H9 (cell line): ENCODE measurements around the gene PHLDA1. TPM values are rescaled to one million over a fixed set of nuclear protein-coding genes. Genes with fewer than 3 reads are reported as not detected.

Experiments
- DNase-seq: peaks from one replicate; pipeline ENCODE4 v3.0.0-alpha.2; 2017
- H2AFZ ChIP-seq: one replicate; pipeline ENCODE4 v1.6.1; 2013; ENCODE audit warnings: mild to moderate bottlenecking, low read length, control low read depth, moderate library complexity
- H2AK5ac ChIP-seq: 2 replicates; pipeline ENCODE4 v1.6.1; 2013; ENCODE audit warnings: low read length, control low read depth, mixed read lengths; ENCODE audit not compliant: insufficient read length
- H2BK120ac ChIP-seq: one replicate; pipeline ENCODE4 v1.6.1; 2013; ENCODE audit warnings: low read depth, mild to moderate bottlenecking, low read length, control low read depth, inconsistent platforms; ENCODE audit not compliant: poor library complexity, severe bottlenecking
- H2BK12ac ChIP-seq: 2 replicates; pipeline ENCODE4 v1.6.1; 2013; ENCODE audit warnings: low read length, control low read depth, mixed read lengths, low read depth; ENCODE audit not compliant: insufficient read length
- H2BK15ac ChIP-seq: 2 replicates; pipeline ENCODE4 v1.6.1; 2013; ENCODE audit warnings: low read depth, low read length, control low read depth
- H2BK20ac ChIP-seq: one replicate; pipeline ENCODE4 v1.6.1; 2013; ENCODE audit warnings: low read depth, mild to moderate bottlenecking, low read length, control low read depth, inconsistent platforms; ENCODE audit not compliant: poor library complexity, severe bottlenecking
- H2BK5ac ChIP-seq: 2 replicates; pipeline ENCODE4 v1.6.1; 2013; ENCODE audit warnings: low read length, control low read depth, mixed read lengths; ENCODE audit not compliant: insufficient read length
- H3K14ac ChIP-seq: 2 replicates; pipeline ENCODE4 v1.6.1; 2013; ENCODE audit warnings: low read length, control low read depth; ENCODE audit not compliant: insufficient read depth
- H3K18ac ChIP-seq: 2 replicates; pipeline ENCODE4 v1.6.1; 2013; ENCODE audit warnings: low read depth, mild to moderate bottlenecking, mixed read lengths, low read length, control low read depth; ENCODE audit not compliant: insufficient read length
- H3K23ac ChIP-seq: 2 replicates; pipeline ENCODE4 v1.6.1; 2013; ENCODE audit warnings: low read length, control low read depth, mixed read lengths, low read depth; ENCODE audit not compliant: insufficient read length
- H3K23me2 ChIP-seq: 2 replicates; pipeline ENCODE4 v1.6.1; 2013; ENCODE audit warnings: low read depth, mild to moderate bottlenecking, mixed read lengths, low read length, control low read depth; ENCODE audit not compliant: insufficient read length, poor library complexity, severe bottlenecking
- H3K27ac ChIP-seq: 2 replicates; pipeline ENCODE4 v1.5.1; 2013; ENCODE audit warnings: low read length, control low read depth, mixed read lengths, low read depth; ENCODE audit not compliant: insufficient read length
- H3K27me3 ChIP-seq: 2 replicates; pipeline ENCODE4 v1.6.1; 2013; ENCODE audit warnings: low read length, control low read depth, inconsistent platforms; ENCODE audit not compliant: insufficient read depth
- H3K4ac ChIP-seq: 2 replicates; pipeline ENCODE4 v1.6.1; 2013; ENCODE audit warnings: low read depth, mild to moderate bottlenecking, control low read depth, inconsistent platforms, low read length, moderate library complexity
- H3K4me1 ChIP-seq: 2 replicates; pipeline ENCODE4 v1.6.1; 2013; ENCODE audit warnings: low read length, control low read depth, inconsistent platforms; ENCODE audit not compliant: insufficient read depth
- H3K4me2 ChIP-seq: 2 replicates; pipeline ENCODE4 v1.6.1; 2013; ENCODE audit warnings: low read length, control low read depth, mixed read lengths; ENCODE audit not compliant: insufficient read length, insufficient read depth
- H3K56ac ChIP-seq: 2 replicates; pipeline ENCODE4 v1.6.1; 2013; ENCODE audit warnings: low read depth, mild to moderate bottlenecking, mixed read lengths, low read length, control low read depth; ENCODE audit not compliant: insufficient read length
- H3K79me1 ChIP-seq: 2 replicates; pipeline ENCODE4 v1.6.1; 2013; ENCODE audit warnings: low read depth, mild to moderate bottlenecking, moderate library complexity, low read length, control low read depth, inconsistent platforms; ENCODE audit not compliant: insufficient read depth, poor library complexity, severe bottlenecking
- H3K79me2 ChIP-seq: 2 replicates; pipeline ENCODE4 v1.6.1; 2013; ENCODE audit warnings: low read length, control low read depth, inconsistent platforms; ENCODE audit not compliant: insufficient read depth
- H3K9ac ChIP-seq: 2 replicates; pipeline ENCODE4 v1.6.1; 2013; ENCODE audit warnings: low read length, control low read depth, mixed read lengths; ENCODE audit not compliant: insufficient read length; ENCODE audit errors: extremely low read depth
- H3K9me3 ChIP-seq: one replicate; pipeline ENCODE4 v1.6.1; 2013; ENCODE audit warnings: low read depth, low read length, inconsistent platforms; ENCODE audit not compliant: control insufficient read depth
- H3T11ph ChIP-seq: one replicate; pipeline ENCODE4 v1.6.1; 2013; ENCODE audit warnings: mild to moderate bottlenecking, low read length, control low read depth, inconsistent platforms
- H4K20me1 ChIP-seq: one replicate; pipeline ENCODE4 v1.6.1; 2013; ENCODE audit not compliant: control insufficient read depth, insufficient read length, insufficient read depth
- H4K5ac ChIP-seq: 2 replicates; pipeline ENCODE4 v1.6.1; 2013; ENCODE audit warnings: low read depth, mild to moderate bottlenecking, mixed read lengths, low read length, control low read depth; ENCODE audit not compliant: insufficient read length
- H4K8ac ChIP-seq: replicated peaks from 2 replicates; pipeline ENCODE4 v1.6.1; 2013; ENCODE audit warnings: low read length, control low read depth, mixed read lengths, low read depth; ENCODE audit not compliant: insufficient read length
- H4K91ac ChIP-seq: 2 replicates; pipeline ENCODE4 v1.6.1; 2013; ENCODE audit warnings: low read depth, mild to moderate bottlenecking, moderate library complexity, mixed read lengths, low read length, control low read depth; ENCODE audit not compliant: insufficient read length
- H3K27ac Mint-ChIP-seq, 3 experiments: 2 replicates in 2 of 3; 3 replicates in 1 of 3; pipeline ENCODE4 v1.8.0; 2020 to 2021; ENCODE audit warnings: mixed read lengths in 3 of 3, mild to moderate bottlenecking in 1 of 3, moderate library complexity in 1 of 3
- H3K27me3 Mint-ChIP-seq: 2 replicates; pipeline ENCODE4 v1.8.0; 2021; ENCODE audit warnings: low read depth, mild to moderate bottlenecking, moderate library complexity, mixed read lengths
- H3K36me3 Mint-ChIP-seq, 3 experiments: 2 replicates in 2 of 3; 3 replicates in 1 of 3; pipeline ENCODE4 v1.8.0; 2020 to 2021; ENCODE audit warnings: low read depth in 3 of 3, mixed read lengths in 3 of 3; ENCODE audit not compliant: insufficient read depth in 1 of 3
- H3K4me1 Mint-ChIP-seq, 2 experiments: 2 replicates each; pipeline ENCODE4 v1.8.0; 2020; ENCODE audit warnings: mixed read lengths in 2 of 2
- H3K4me3 Mint-ChIP-seq, 2 experiments: 2 replicates in 1 of 2; 3 replicates in 1 of 2; pipeline ENCODE4 v1.8.0; 2020 to 2021; ENCODE audit warnings: mild to moderate bottlenecking in 2 of 2, mixed read lengths in 2 of 2, moderate library complexity in 1 of 2
- H3K9me3 Mint-ChIP-seq, 2 experiments: 2 replicates in 1 of 2; 3 replicates in 1 of 2; pipeline ENCODE4 v1.8.0; 2020; ENCODE audit warnings: mild to moderate bottlenecking in 2 of 2, mixed read lengths in 2 of 2, moderate library complexity in 1 of 2
- CTCF ChIP-seq: fragments of 200-600 bp; sonication (generic); conservative IDR thresholded peaks from 3 replicates; pipeline ENCODE4 v1.8.0; 2021; ENCODE audit warnings: antibody characterized with exemption, mild to moderate bottlenecking
- WGBS: extraction: QIAGEN DNeasy Blood & Tissue Kit; methylation state at CpG from one replicate; pipeline ENCODE4 v1.1.7; 2013; ENCODE audit warnings: missing lambda C conversion rate, low lambda C conversion rate, mixed read lengths; ENCODE audit not compliant: insufficient read length; ENCODE audit errors: extremely low coverage; 5-methylcytosine and 5-hydroxymethylcytosine counted together
- total RNA-seq: library from RNA; stranded (reverse); gene quantifications from 2 replicates; pipeline ENCODE4 v1.2.1, GENCODE V29; 2021

PHLDA1 gene
- total RNA-seq, 1 experiment from 2014 or later, result 106 TPM

GRCh38 chr12:75996861-75997447 lies 34.6 kb downstream of the PHLDA1 start:
- no peak overlapping the region for H2AFZ ChIP-seq
- no peak overlapping the region for H3K18ac ChIP-seq
- no peak overlapping the region for H2BK12ac ChIP-seq
- no peaks in the 10 kb centered on the region for H4K20me1 ChIP-seq
- H2BK20ac ChIP-seq, result no peak overlapping the region
- no peak overlapping the region for H3K23ac ChIP-seq
- Mint-ChIP-seq H3K4me3 (no peak overlapping the region), H3K4me1 (peaks cover 14 to 20% of the 10 kb centered on the region in 2 experiments), H3K36me3 (no peaks in the 10 kb centered on the region), H3K9me3 (no peaks in the 10 kb centered on the region), H3K27ac (no peak overlapping the region), H3K27me3 (no peaks in the 10 kb centered on the region)
- no peak overlapping the region for H3K4me2 ChIP-seq
- H3K9me3 ChIP-seq, result no peaks in the 10 kb centered on the region
- no peak overlapping the region for H2BK5ac ChIP-seq
- H2AK5ac ChIP-seq, result no peak overlapping the region
- no CpG with 5 or more reads among the region's 1 CpG for WGBS
- no peak overlapping the region for H2BK120ac ChIP-seq
- no peaks in the 10 kb centered on the region for H3K23me2 ChIP-seq
- H3K9ac ChIP-seq, result no peak overlapping the region
- H3K79me1 ChIP-seq, result no peaks in the 10 kb centered on the region
- H3K56ac ChIP-seq, result no peak overlapping the region
- no peak overlapping the region for H3K27ac ChIP-seq
- H4K5ac ChIP-seq, result no peak overlapping the region
- H4K8ac ChIP-seq, result no peak overlapping the region
- no peak for DNase-seq
- no peak overlapping the region for H3K4ac ChIP-seq
- H3K14ac ChIP-seq, result no peak overlapping the region
- no peak overlapping the region for H3T11ph ChIP-seq
- no peaks in the 10 kb centered on the region for H3K79me2 ChIP-seq
- TF ChIP-seq CTCF, result no peak
- no peaks in the 10 kb centered on the region for H3K27me3 ChIP-seq
- H3K4me1 ChIP-seq, result peaks cover 6% of the 10 kb centered on the region; the same call in 1 of the 2 replicates
- no peak overlapping the region for H4K91ac ChIP-seq
- H2BK15ac ChIP-seq, result no peak overlapping the region
